ENCODE measurements around the gene SYNGR3. TPM values are rescaled to one million over a fixed set of nuclear protein-coding genes. Genes with fewer than 3 reads are reported as not detected.
"Not testable (repeated sequence)": the region's sequence is repeated elsewhere in the genome, so short reads cannot be mapped to it uniquely, and the experiment has no call there.

Gene SYNGR3
- total RNA-seq, 1 donor from 2014 or later, result 3.3 TPM

DNA sequence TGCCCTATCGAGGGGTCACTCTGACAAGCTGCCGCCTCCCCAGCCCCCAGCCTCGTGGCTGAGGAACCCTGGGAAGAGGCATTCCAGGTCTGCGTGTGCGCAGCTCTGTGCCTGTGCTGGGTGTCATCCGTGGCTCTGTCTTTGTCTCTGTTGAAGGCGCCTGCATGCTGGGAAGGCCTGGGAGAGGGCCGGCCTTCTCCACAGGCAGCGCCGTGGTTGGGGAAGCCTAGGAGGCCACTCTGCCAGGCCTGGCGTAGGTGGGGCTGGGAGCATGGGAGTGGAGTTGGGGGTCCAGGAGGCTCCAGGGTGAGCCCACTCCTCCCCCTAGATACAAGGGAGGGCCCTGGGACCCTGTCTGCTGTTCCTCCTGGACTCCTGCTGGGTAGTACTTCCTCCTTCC is 40.3 kb downstream of the SYNGR3 start:
- H3K4me1 Mint-ChIP-seq (ENCODE audit: low read depth), result peaks cover 1% of the 10 kb centered on the region

DNA sequence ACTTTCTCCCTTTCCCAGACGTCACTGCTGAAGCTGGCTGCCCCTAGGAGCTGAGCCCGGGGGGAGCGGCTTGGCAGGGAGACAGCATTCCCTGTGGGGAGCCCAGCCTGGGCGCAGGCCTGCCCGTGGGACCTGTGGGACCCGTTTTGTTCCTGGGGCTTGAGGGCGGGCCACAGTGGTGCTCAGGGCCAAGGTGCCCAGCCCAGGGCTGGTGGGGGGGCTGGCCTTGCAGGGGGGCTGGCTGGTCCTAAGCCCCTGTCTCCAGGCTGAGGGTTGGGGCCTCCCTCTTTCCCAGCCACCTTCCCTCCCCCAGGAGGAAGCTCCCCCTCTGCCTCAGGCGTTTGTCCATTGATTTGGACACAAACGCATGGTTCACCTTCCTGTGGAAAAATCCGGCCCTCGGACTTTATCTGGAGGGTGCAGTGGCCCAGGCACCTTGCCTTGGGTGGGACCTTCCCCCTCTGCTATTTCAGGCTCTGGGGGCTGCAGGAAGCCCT is 41.4 kb downstream of the SYNGR3 start:
- TF ChIP-seq, protein P1, sequence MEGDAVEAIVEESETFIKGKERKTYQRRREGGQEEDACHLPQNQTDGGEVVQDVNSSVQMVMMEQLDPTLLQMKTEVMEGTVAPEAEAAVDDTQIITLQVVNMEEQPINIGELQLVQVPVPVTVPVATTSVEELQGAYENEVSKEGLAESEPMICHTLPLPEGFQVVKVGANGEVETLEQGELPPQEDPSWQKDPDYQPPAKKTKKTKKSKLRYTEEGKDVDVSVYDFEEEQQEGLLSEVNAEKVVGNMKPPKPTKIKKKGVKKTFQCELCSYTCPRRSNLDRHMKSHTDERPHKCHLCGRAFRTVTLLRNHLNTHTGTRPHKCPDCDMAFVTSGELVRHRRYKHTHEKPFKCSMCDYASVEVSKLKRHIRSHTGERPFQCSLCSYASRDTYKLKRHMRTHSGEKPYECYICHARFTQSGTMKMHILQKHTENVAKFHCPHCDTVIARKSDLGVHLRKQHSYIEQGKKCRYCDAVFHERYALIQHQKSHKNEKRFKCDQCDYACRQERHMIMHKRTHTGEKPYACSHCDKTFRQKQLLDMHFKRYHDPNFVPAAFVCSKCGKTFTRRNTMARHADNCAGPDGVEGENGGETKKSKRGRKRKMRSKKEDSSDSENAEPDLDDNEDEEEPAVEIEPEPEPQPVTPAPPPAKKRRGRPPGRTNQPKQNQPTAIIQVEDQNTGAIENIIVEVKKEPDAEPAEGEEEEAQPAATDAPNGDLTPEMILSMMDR (IDR thresholded peaks at IDR 0.05; ENCODE audit: unreplicated experiment), result no peak
- no peak for DNase-seq (ENCODE audit: low spot score, unreplicated experiment)
- H3K36me3 Mint-ChIP-seq (ENCODE audit: insufficient read depth), result no peaks in the 10 kb centered on the region
- peaks cover 1% of the 10 kb centered on the region for H3K4me1 Mint-ChIP-seq (ENCODE audit: low read depth)
- no peaks in the 10 kb centered on the region for H3K9me3 Mint-ChIP-seq (ENCODE audit: low read depth)
- no peak overlapping the region for H3K4me3 Mint-ChIP-seq (ENCODE audit: low read depth)
- H3K27me3 Mint-ChIP-seq, result peaks cover 9% of the 10 kb centered on the region
- H3K27ac Mint-ChIP-seq, result no peak overlapping the region

More for the DNA sequence above, 40.3 kb downstream of the SYNGR3 start:
- DNase-seq (ENCODE audit: low spot score, unreplicated experiment), result no peak
- TF ChIP-seq, protein P1 (IDR thresholded peaks at IDR 0.05; ENCODE audit: unreplicated experiment), result no peak
- no peaks in the 10 kb centered on the region for H3K36me3 Mint-ChIP-seq (ENCODE audit: insufficient read depth)
- no peak overlapping the region for H3K4me3 Mint-ChIP-seq (ENCODE audit: low read depth)
- no peaks in the 10 kb centered on the region for H3K9me3 Mint-ChIP-seq (ENCODE audit: low read depth)
- H3K27ac Mint-ChIP-seq, result no peak overlapping the region
- H3K27me3 Mint-ChIP-seq, result peaks cover 15% of the 10 kb centered on the region

DNA sequence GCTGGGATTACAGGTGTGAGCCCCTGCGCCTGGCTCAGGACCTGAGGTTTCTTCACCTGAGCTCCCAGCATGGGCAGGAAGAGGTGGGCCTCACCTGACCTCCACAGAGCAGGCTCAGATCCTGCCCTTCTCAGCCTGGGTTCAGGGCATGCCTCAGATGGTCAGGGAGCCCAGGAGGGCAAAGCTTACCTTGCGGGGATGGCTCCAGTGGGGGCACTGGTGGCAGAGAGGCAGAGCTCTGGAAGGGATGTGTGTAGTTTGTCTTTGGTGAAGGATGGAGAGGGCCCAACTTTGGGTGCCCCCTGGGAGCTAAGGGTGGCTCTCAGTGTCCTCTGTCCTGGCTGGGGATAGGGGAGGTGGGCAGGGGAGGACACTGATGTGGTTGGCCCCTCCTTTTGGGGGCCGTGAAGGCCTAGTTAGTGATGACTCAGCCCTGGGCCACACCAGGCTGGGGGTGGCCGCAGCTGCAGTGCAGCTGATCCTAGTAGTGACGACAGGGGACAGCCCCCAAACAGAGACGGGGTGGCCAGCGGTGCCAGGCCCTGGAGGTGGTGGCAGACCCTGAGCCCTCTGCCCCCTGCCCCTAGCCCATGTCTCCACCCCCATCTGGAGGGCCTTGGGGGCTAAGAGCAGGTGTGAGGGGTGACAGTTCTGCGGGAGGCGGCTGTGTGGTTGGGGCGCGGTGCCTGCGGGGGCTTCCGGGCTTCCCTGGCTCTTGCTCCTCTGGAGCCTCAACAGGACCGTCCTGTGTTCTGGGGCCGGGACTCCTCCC is 42.7 kb downstream of the SYNGR3 start:
- Mint-ChIP-seq H3K36me3 (ENCODE audit: insufficient read depth) (no peaks in the 10 kb centered on the region), H3K27ac (no peak overlapping the region), H3K4me3 (ENCODE audit: low read depth) (no peak overlapping the region), H3K9me3 (ENCODE audit: low read depth) (no peaks in the 10 kb centered on the region), H3K4me1 (ENCODE audit: low read depth) (peaks cover under 1% of the 10 kb centered on the region), H3K27me3 (peaks cover 8% of the 10 kb centered on the region)
- no peak for DNase-seq (ENCODE audit: low spot score, unreplicated experiment)
- TF ChIP-seq, protein P1 (IDR thresholded peaks at IDR 0.05; ENCODE audit: unreplicated experiment), result no peak

DNA sequence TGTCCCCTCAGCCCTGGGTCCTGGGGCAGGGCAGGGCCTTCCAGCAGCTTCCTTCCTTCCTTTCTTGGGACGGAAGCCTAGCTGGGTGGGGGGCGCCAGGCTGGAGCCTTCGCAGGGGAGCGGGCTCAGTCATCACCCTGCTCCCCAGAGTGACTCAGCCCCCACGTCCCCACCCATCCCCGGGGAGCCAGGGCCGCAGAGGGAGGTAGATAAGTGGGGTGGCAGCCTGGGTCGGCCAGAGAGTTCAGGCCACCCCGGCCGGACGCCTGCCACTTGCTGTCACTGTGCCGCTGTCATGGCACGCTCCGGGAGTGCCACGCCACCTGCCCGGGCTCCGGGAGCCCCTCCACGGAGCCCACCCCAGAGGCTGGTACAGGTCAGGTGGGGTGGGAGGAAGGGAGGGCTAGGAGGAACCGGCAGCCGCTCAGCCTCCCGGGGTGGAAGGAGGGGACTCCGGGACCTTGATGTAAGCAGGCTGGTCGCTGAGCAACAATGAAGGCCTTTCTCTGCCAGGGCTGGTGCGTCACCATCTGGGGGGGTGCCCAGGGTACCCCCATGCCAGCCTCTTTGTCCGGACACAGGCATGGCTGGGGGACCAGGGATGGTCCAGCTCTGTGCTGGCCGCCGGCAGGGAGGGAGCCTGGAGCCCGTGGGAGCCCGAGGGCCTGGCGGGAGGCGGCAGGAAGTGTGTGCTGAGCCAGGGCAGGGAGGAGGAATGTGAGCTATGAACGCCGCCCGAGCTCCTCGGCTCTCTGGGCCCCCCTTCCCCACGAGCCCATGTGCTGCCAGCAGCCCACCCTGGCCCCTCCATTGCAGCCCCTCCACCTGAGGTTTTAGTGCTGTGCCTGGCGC is 43.5 kb downstream of the SYNGR3 start:
- no peaks in the 10 kb centered on the region for H3K9me3 Mint-ChIP-seq (ENCODE audit: low read depth)
- H3K4me1 Mint-ChIP-seq (ENCODE audit: low read depth), result no peaks in the 10 kb centered on the region
- peaks cover 1% of the 10 kb centered on the region for H3K27me3 Mint-ChIP-seq
- no peaks in the 10 kb centered on the region for H3K36me3 Mint-ChIP-seq (ENCODE audit: insufficient read depth)
- DNase-seq (ENCODE audit: low spot score, unreplicated experiment), result no peak
- TF ChIP-seq, protein P1 (IDR thresholded peaks at IDR 0.05; ENCODE audit: unreplicated experiment), result no peak
- no peak overlapping the region for H3K27ac Mint-ChIP-seq
- no peak overlapping the region for H3K4me3 Mint-ChIP-seq (ENCODE audit: low read depth)

DNA sequence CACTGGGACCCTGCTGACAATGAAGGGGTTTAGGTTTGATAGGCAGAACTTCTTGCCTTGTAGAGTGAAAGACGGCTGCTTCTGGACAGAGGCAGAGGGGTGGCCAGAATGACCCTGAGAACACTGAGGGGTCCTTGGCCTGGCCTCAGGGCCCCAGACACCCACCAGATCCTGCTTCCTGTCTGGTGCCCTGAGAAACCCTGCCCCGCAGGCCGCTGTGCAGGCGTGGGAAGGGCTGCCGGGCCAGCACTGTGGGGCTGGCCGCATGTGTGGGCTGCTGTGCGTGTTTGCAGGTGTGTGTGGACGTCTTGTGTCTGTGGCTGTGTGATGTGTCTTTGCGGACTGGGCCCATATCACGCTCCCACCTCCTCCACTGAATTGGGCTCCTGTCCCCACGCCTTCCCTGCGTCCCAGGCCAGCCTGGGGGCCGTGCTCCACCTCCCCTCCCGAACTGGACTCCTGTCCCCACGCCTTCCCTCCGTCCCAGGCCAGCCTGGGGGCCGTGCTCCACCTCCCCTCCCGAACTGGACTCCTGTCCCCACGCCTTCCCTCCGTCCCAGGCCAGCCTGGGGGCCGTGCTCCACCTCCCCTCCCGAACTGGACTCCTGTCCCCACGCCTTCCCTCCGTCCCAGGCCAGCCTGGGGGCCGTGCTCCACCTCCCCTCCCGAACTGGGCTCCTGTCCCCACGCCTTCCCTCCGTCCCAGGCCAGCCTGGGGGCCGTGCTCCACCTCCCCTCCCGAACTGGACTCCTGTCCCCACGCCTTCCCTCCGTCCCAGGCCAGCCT is 44.3 kb downstream of the SYNGR3 start:
- not testable (repeated sequence) for H3K4me3 Mint-ChIP-seq (ENCODE audit: low read depth); H3K4me1 Mint-ChIP-seq (ENCODE audit: low read depth); H3K36me3 Mint-ChIP-seq (ENCODE audit: insufficient read depth); H3K27ac Mint-ChIP-seq; H3K9me3 Mint-ChIP-seq (ENCODE audit: low read depth); DNase-seq (ENCODE audit: low spot score, unreplicated experiment); H3K27me3 Mint-ChIP-seq

Measured in progenitor cell of endocrine pancreas (in vitro differentiated cells).